SK-N-MC (cell line): ENCODE results near the gene CACNB2.

Experiments used
- EZH2 ChIP-seq: fragments of 200-600 bp; sonication (generic); IDR thresholded peaks from one replicate; pipeline ENCODE4 v1.6.1; 2017; ENCODE audit warnings: antibody characterized with exemption
- POLR2AphosphoS5 ChIP-seq: IDR thresholded peaks from 2 replicates; pipeline ENCODE4 v1.6.1; 2012; ENCODE audit warnings: mild to moderate bottlenecking, low read depth, low read length, borderline replicate concordance

DNA sequence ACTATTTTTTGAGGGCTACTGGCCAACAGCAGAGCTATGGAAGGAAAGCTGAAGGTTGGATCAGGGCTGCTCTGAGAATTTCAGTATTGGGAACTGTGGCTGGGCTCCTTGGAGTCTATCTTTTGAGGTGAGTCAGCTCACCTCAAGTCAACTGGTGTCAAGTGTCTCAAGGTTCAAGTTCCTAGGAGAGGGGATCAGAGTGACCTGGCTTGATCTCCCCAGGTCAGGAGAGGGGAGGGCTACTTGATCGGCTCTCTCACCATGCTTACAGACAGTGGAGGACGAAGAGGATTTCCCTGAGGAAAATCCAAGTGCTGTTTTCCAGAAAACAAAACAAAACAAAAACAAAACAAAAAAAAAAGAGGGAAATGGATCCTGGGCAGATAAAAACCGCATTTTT is 132.8 kb downstream of the CACNB2 start:
- no peak for TF ChIP-seq EZH2
- no peak for TF ChIP-seq POLR2AphosphoS5
